OCI-LY1 (cell line): Measurements from ENCODE around the gene MPST.

Source experiments
- CTCF ChIP-seq: fragments of 200-600 bp; sonication (generic), shearing (Covaris generic); IDR thresholded peaks from 2 replicates; pipeline ENCODE4 v1.5.1; 2017; ENCODE audit warnings: mild to moderate bottlenecking, antibody characterized with exemption, low read length, moderate library complexity, mixed read lengths
- EZH2 ChIP-seq: fragments of 200-600 bp; sonication (generic), shearing (Covaris generic); IDR thresholded peaks from 2 replicates; pipeline ENCODE4 v1.8.0; 2017; ENCODE audit warnings: borderline replicate concordance, mixed run types, mild to moderate bottlenecking, antibody characterized with exemption, low read length, moderate library complexity, mixed read lengths

GRCh38 chr22:37002633-37003032 is 16.9 kb upstream of the MPST start:
- TF ChIP-seq CTCF (no peak), EZH2 (no peak)
